SK-N-SH (cell line): ENCODE measurements around the gene GLT6D1. TPM values are rescaled to one million over a fixed set of nuclear protein-coding genes. Genes with fewer than 3 reads are reported as not detected.

Source experiments
- CTCF ChIA-PET: fragments of 300-600, 350-600 bp; formaldehyde crosslinking; extraction: SDS; loops from one replicate; lab custom pipeline; 2021; lab: Yijun Ruan, JAX
- POLR2A ChIA-PET: fragments of 350-600 bp; sonication (Branson Sonifier 250); formaldehyde crosslinking; extraction: SDS; loops from one replicate; lab custom pipeline; 2020; ENCODE audit warnings: antibody characterized with exemption, inconsistent platforms; lab: Yijun Ruan, JAX
- DNase-seq: peaks from one replicate; pipeline ENCODE4 v3.0.0; 2012
- H2AFZ ChIP-seq: fragments of 200-600 bp; sonication (generic); 2 replicates; pipeline ENCODE4 v1.8.1; 2016; ENCODE audit warnings: antibody characterized with exemption, mild to moderate bottlenecking, low read depth
- H3F3A ChIP-seq: fragments of 200-600 bp; sonication (generic); replicated peaks from 2 replicates; pipeline ENCODE3; 2016; ENCODE audit warnings: antibody characterized with exemption, mild to moderate bottlenecking; ENCODE audit not compliant: insufficient read depth
- H3K27ac ChIP-seq, 2 experiments: fragments of 200-500 bp in 1 of 2; fragments of 200-600 bp in 1 of 2; sonication (Bioruptor generic) in 1 of 2; sonication (generic), shearing (Covaris generic) in 1 of 2; 2 replicates each; pipeline versions ENCODE4 v1.5.1 to v1.6.1; 2014 to 2016; ENCODE audit warnings: low read depth in 2 of 2, inconsistent platforms in 1 of 2, low read length in 1 of 2, mild to moderate bottlenecking in 1 of 2, mixed read lengths in 1 of 2
- H3K27me3 ChIP-seq: fragments of 200-600 bp; sonication (generic), shearing (Covaris generic); 2 replicates; pipeline ENCODE4 v1.6.1; 2016; ENCODE audit warnings: mixed run types; ENCODE audit not compliant: insufficient read depth
- H3K36me3 ChIP-seq, 2 experiments: fragments of 200-500 bp in 1 of 2; fragments of 200-600 bp in 1 of 2; sonication (Bioruptor generic) in 1 of 2; sonication (generic) in 1 of 2; replicated peaks in 1 of 2; 2 replicates each; pipeline versions ENCODE3 to v1.5.1; 2014 to 2016; ENCODE audit warnings: low read length in 1 of 2, mild to moderate bottlenecking in 1 of 2; ENCODE audit not compliant: insufficient read depth in 2 of 2, control insufficient read depth in 1 of 2
- H3K4me1 ChIP-seq, 2 experiments: fragments of 200-500 bp in 1 of 2; fragments of 200-600 bp in 1 of 2; sonication (Bioruptor generic) in 1 of 2; sonication (generic), shearing (Covaris generic) in 1 of 2; 2 replicates each; pipeline versions ENCODE4 v1.5.1 to v1.6.1; 2014 to 2016; ENCODE audit warnings: low read depth in 1 of 2, low read length in 1 of 2, mixed run types in 1 of 2; ENCODE audit not compliant: insufficient read depth in 2 of 2, control insufficient read depth in 1 of 2
- H3K4me2 ChIP-seq: fragments of 200-600 bp; sonication (generic), shearing (Covaris generic); 2 replicates; pipeline ENCODE4 v1.6.1; 2017; ENCODE audit warnings: mixed run types
- H3K4me3 ChIP-seq, 2 experiments: fragments of 200-500 bp in 1 of 2; fragments of 200-600 bp in 1 of 2; sonication (Bioruptor generic) in 1 of 2; sonication (generic), shearing (Covaris generic) in 1 of 2; 2 replicates each; pipeline versions ENCODE4 v1.5.1 to v1.8.1; 2014 to 2016; ENCODE audit warnings: low read depth in 2 of 2, inconsistent platforms in 1 of 2, low read length in 1 of 2, mild to moderate bottlenecking in 1 of 2, mixed read lengths in 1 of 2, moderate library complexity in 1 of 2
- H3K79me2 ChIP-seq: fragments of 200-600 bp; sonication (generic); 2 replicates; pipeline ENCODE4 v1.8.1; 2017; ENCODE audit warnings: mild to moderate bottlenecking; ENCODE audit not compliant: insufficient read depth
- H3K9ac ChIP-seq: fragments of 200-600 bp; sonication (generic); 2 replicates; pipeline ENCODE4 v1.6.1; 2017; ENCODE audit warnings: mixed run types
- H3K9me2 ChIP-seq: fragments of 200-600 bp; sonication (generic); 2 replicates; pipeline ENCODE4 v1.6.1; 2017; ENCODE audit warnings: mixed run types
- H3K9me3 ChIP-seq: fragments of 200-600 bp; sonication (generic); 2 replicates; pipeline ENCODE4 v1.6.1; 2017; ENCODE audit warnings: mixed run types, mild to moderate bottlenecking, moderate library complexity
- H4K20me1 ChIP-seq: fragments of 200-600 bp; sonication (generic); 2 replicates; pipeline ENCODE4 v1.6.1; 2017; ENCODE audit warnings: mild to moderate bottlenecking, mixed run types; ENCODE audit not compliant: insufficient read depth
- CHD2 ChIP-seq: fragments of 150-350 bp; IDR thresholded peaks from 2 replicates; pipeline ENCODE4 v1.6.1; 2018; ENCODE audit warnings: low read length; ENCODE audit not compliant: partially characterized antibody
- ELF1 ChIP-seq: IDR thresholded peaks from 2 replicates; pipeline ENCODE4 v1.4.0; 2012
- EP300 ChIP-seq, 2 experiments: IDR thresholded peaks; 2 replicates each; pipeline versions ENCODE4 v1.4.0 to v1.6.1; 2012; ENCODE audit warnings: borderline replicate concordance in 1 of 2, low read depth in 1 of 2, low read length in 1 of 2
- EZH2phosphoT487 ChIP-seq: fragments of 200-600 bp; sonication (generic); IDR thresholded peaks from 2 replicates; pipeline ENCODE4 v1.6.1; 2017; ENCODE audit warnings: low read depth, mixed run types, mild to moderate bottlenecking, antibody characterized with exemption, moderate library complexity, borderline replicate concordance
- FOXJ3 ChIP-seq: sonication (generic); formaldehyde crosslinking; IDR thresholded peaks from 2 replicates; pipeline ENCODE4 v1.5.1; 2020; ENCODE audit warnings: mild to moderate bottlenecking, missing genetic modification reagents
- FOXM1 ChIP-seq: IDR thresholded peaks from 2 replicates; pipeline ENCODE4 v1.4.0; 2012; ENCODE audit warnings: low read depth, mild to moderate bottlenecking
- GABPA ChIP-seq: IDR thresholded peaks from 2 replicates; pipeline ENCODE4 v1.4.0; 2012; ENCODE audit warnings: low read depth, mild to moderate bottlenecking
- GATA2 ChIP-seq: sonication (generic); formaldehyde crosslinking; IDR thresholded peaks from 2 replicates; pipeline ENCODE4 v1.5.0; 2020; ENCODE audit warnings: mild to moderate bottlenecking, missing genetic modification reagents
- MAX ChIP-seq: IDR thresholded peaks from 2 replicates; pipeline ENCODE4 v1.4.0; 2012; ENCODE audit warnings: low read depth
- MEF2A ChIP-seq: IDR thresholded peaks from 2 replicates; pipeline ENCODE4 v1.4.0; 2012; ENCODE audit warnings: low read depth, borderline replicate concordance
- NFIC ChIP-seq: IDR thresholded peaks from 2 replicates; pipeline ENCODE4 v1.4.0; 2012; ENCODE audit warnings: borderline replicate concordance
- NRF1 ChIP-seq: IDR thresholded peaks from 2 replicates; pipeline ENCODE4 v1.6.1; 2012; ENCODE audit warnings: low read depth, mild to moderate bottlenecking, low read length
- POLR2AphosphoS5 ChIP-seq: IDR thresholded peaks from 2 replicates; pipeline ENCODE4 v1.6.1; 2012; ENCODE audit warnings: low read depth, low read length
- RAD21 ChIP-seq: IDR thresholded peaks from 2 replicates; pipeline ENCODE4 v1.6.1; 2012; ENCODE audit warnings: mild to moderate bottlenecking, low read length
- SIN3A ChIP-seq: IDR thresholded peaks from 2 replicates; pipeline ENCODE4 v1.6.1; 2012; ENCODE audit warnings: low read depth, mild to moderate bottlenecking, low read length, moderate library complexity, borderline replicate concordance
- SMC3 ChIP-seq: IDR thresholded peaks from 2 replicates; pipeline ENCODE4 v1.6.1; 2012; ENCODE audit warnings: low read depth, low read length, improper control_type of control experiment
- TAF1 ChIP-seq: IDR thresholded peaks from 2 replicates; pipeline ENCODE4 v1.6.1; 2012; ENCODE audit warnings: low read depth, mild to moderate bottlenecking, low read length, moderate library complexity, borderline replicate concordance
- TEAD4 ChIP-seq: IDR thresholded peaks from 2 replicates; pipeline ENCODE4 v1.4.0; 2012; ENCODE audit warnings: mild to moderate bottlenecking, borderline replicate concordance; ENCODE audit not compliant: insufficient read depth
- YY1 ChIP-seq: IDR thresholded peaks from 2 replicates; pipeline ENCODE4 v1.4.0; 2012; ENCODE audit warnings: low read depth, mild to moderate bottlenecking
- ZBTB33 ChIP-seq: IDR thresholded peaks from 2 replicates; pipeline ENCODE4 v1.4.0; 2012; ENCODE audit warnings: low read depth, borderline replicate concordance
- WGBS: methylation state at CpG from one replicate; pipeline ENCODE4 v1.1.6; 2017; ENCODE audit warnings: low lambda C conversion rate; 5-methylcytosine and 5-hydroxymethylcytosine counted together
- polyA plus RNA-seq, 3 experiments: library from polyadenylated mRNA; depleted of rRNA; stranded (reverse); fragments of >200 nt; gene quantifications; 2 replicates each; pipeline ENCODE4 v1.2.3, GENCODE V29; 2012

The GLT6D1 gene
- polyA plus RNA-seq, 1 of the 3 experiments (the other 2 are of a cell fraction): not detected

- CTCF ChIA-PET: interaction anchor here (1.0 kb wide), 1 partner anchor 78 kb away, joined by 5 read pairs; no protein-coding TSS in a partner anchor
- no peak overlapping the region for H3K4me2 ChIP-seq
- DNase-seq: no peak
These were observed 56.8 kb downstream of the GLT6D1 start for GRCh38 chr9:135582541-135582940.

GRCh38 chr9:135581636-135582426 lies 57.5 kb downstream of the GLT6D1 start:
- no peaks in the 10 kb centered on the region for H3K27me3 ChIP-seq
- H3K36me3 ChIP-seq: no peaks in the 10 kb centered on the region
- no peak for DNase-seq
- 44% methylated on average over 18 of the region's 18 CpGs for WGBS
- H3K4me1 ChIP-seq: no peaks in the 10 kb centered on the region; a peak in 1 of 4 replicates
- H3K4me2 ChIP-seq: no peak overlapping the region
- no peaks in the 10 kb centered on the region for H3K9me3 ChIP-seq
- TF ChIP-seq NFIC: no peak
- TF ChIP-seq CHD2: no peak
- TF ChIP-seq RAD21: no peak
- TF ChIP-seq MAX: no peak
- TF ChIP-seq MEF2A: no peak
- TF ChIP-seq TAF1: no peak
- no peak for TF ChIP-seq EP300 (IDR thresholded peaks at IDR 0.05; ENCODE audit: borderline replicate concordance in 1 of 2, low read depth in 1 of 2, low read length in 1 of 2)
- TF ChIP-seq GABPA: no peak
- TF ChIP-seq TEAD4: no peak
- TF ChIP-seq GATA2 (CRISPR knock-in tag): no peak
- TF ChIP-seq YY1: no peak
- no peak for TF ChIP-seq POLR2AphosphoS5
- no peak for TF ChIP-seq FOXM1
- TF ChIP-seq NRF1: no peak
- no peak for TF ChIP-seq EZH2phosphoT487
- no peak for TF ChIP-seq SIN3A
- TF ChIP-seq ZBTB33: no peak
- TF ChIP-seq FOXJ3: no peak
- no peaks in the 10 kb centered on the region for H3K9me2 ChIP-seq
- no peaks in the 10 kb centered on the region for H3K79me2 ChIP-seq
- CTCF ChIA-PET: interaction anchor here (1.0 kb wide), 1 partner anchor 77 kb away, joined by 5 read pairs; no protein-coding TSS in a partner anchor
- H3K4me3 ChIP-seq: no peak overlapping the region
- H2AFZ ChIP-seq: no peak overlapping the region
- no peak overlapping the region for H3K27ac ChIP-seq
- no peaks in the 10 kb centered on the region for H4K20me1 ChIP-seq
- H3F3A ChIP-seq: no peaks in the 10 kb centered on the region
- no peak overlapping the region for H3K9ac ChIP-seq
- POLR2A ChIA-PET: no interaction called here

More at GRCh38 chr9:135582541-135582940, 56.8 kb downstream of the GLT6D1 start:
- no peaks in the 10 kb centered on the region for H3K9me3 ChIP-seq
- 70% methylated on average over 10 of the region's 14 CpGs for WGBS
- H3K4me3 ChIP-seq: no peak overlapping the region
- H3K9ac ChIP-seq: no peak overlapping the region
- POLR2A ChIA-PET: no interaction called here
- no peak overlapping the region for H3K27ac ChIP-seq
- no peaks in the 10 kb centered on the region for H3K27me3 ChIP-seq
- H3F3A ChIP-seq: no peaks in the 10 kb centered on the region
- no peaks in the 10 kb centered on the region for H4K20me1 ChIP-seq
- no peaks in the 10 kb centered on the region for H3K36me3 ChIP-seq
- H2AFZ ChIP-seq: no peak overlapping the region
- H3K9me2 ChIP-seq: no peaks in the 10 kb centered on the region
- TF ChIP-seq ELF1: no peak
- no peak for TF ChIP-seq FOXM1
- TF ChIP-seq SMC3: no peak
- TF ChIP-seq EZH2phosphoT487: no peak
- no peak for TF ChIP-seq NFIC
- no peaks in the 10 kb centered on the region for H3K79me2 ChIP-seq
- H3K4me1 ChIP-seq: no peaks in the 10 kb centered on the region; a peak in 1 of 4 replicates
